Measurements from ENCODE around the gene TSPAN18.
A peak's percentile ranks its signal among the peaks of the same experiment; 100 is the strongest.

GRCh38 chr11:44911029-44911814, 184.5 kb downstream of the TSPAN18 start:
- peak; percentile 79 for TF ChIP-seq CTCF (IDR thresholded peaks at IDR 0.05; ENCODE audit: low read depth, low read length, poor library complexity, severe bottlenecking)
- TF ChIP-seq EZH2phosphoT487 (IDR thresholded peaks at IDR 0.05; ENCODE audit: borderline replicate concordance, low read length): no peak

All from DOHH2 (cell line).